ENCODE results near the gene CYB5R2. TPM values are rescaled to one million over a fixed set of nuclear protein-coding genes. Genes with fewer than 3 reads are reported as not detected.

CYB5R2 gene
- total RNA-seq, 2 experiments from 2014 or later: not detected

DNA sequence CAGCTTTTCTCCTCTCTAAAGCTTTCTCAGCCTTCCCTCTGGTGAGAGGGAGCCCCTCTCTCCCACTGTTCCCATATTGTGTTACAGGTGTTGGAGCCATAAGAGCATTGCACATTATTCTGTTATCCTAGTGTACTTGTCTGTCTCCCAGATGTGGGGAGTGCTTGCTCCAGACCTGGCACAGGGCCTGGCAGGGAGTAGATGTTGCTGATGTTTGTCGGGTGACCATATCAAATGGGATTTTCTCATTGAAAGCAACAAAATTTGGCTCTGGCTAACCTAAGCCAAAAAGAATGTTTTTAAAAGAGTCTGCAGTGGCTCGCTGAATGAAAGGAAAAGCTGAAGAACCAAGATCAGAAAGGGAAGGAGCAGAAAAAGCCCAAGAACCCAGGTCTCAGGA lies 41.1 kb downstream of the CYB5R2 start:
- POLR2A ChIA-PET: no interaction called here
- Histone ChIP-seq H3K27me3 (ENCODE audit: control insufficient read depth in 1 of 2, insufficient read depth in 2 of 2, low read length in 2 of 2) (no peaks in the 10 kb centered on the region), H3K36me3 (ENCODE audit: insufficient read depth, low read length) (no peaks in the 10 kb centered on the region), H3K4me3 (ENCODE audit: low read length) (no peak overlapping the region), H3K27ac (ENCODE audit: low read depth in 1 of 2, low read length in 2 of 2) (no peak overlapping the region), H3K9me3 (ENCODE audit: control insufficient read depth in 1 of 2, insufficient read depth in 1 of 2, low read length in 2 of 2) (no peaks in the 10 kb centered on the region), H3K4me1 (ENCODE audit: insufficient read depth, low read length) (no peaks in the 10 kb centered on the region)
- DNase-seq: no peak
- H3K4me3 Mint-ChIP-seq: no peak overlapping the region
- no peak overlapping the region for H3K27ac Mint-ChIP-seq
- H3K27me3 Mint-ChIP-seq: no peaks in the 10 kb centered on the region
- intact Hi-C loops (cut with DNase I, micrococcal nuclease): no loop called here
- ATAC-seq (ENCODE audit: poor library complexity): no peak
- TF ChIP-seq, protein P1, sequence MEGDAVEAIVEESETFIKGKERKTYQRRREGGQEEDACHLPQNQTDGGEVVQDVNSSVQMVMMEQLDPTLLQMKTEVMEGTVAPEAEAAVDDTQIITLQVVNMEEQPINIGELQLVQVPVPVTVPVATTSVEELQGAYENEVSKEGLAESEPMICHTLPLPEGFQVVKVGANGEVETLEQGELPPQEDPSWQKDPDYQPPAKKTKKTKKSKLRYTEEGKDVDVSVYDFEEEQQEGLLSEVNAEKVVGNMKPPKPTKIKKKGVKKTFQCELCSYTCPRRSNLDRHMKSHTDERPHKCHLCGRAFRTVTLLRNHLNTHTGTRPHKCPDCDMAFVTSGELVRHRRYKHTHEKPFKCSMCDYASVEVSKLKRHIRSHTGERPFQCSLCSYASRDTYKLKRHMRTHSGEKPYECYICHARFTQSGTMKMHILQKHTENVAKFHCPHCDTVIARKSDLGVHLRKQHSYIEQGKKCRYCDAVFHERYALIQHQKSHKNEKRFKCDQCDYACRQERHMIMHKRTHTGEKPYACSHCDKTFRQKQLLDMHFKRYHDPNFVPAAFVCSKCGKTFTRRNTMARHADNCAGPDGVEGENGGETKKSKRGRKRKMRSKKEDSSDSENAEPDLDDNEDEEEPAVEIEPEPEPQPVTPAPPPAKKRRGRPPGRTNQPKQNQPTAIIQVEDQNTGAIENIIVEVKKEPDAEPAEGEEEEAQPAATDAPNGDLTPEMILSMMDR (IDR thresholded peaks at IDR 0.05): no peak
- CTCF ChIA-PET: no interaction called here
- H3K4me1 Mint-ChIP-seq (ENCODE audit: low read depth): no peaks in the 10 kb centered on the region
- no peaks in the 10 kb centered on the region for H3K9me3 Mint-ChIP-seq
- peaks cover 96% of the 10 kb centered on the region for H3K36me3 Mint-ChIP-seq (ENCODE audit: low read depth)

DNA sequence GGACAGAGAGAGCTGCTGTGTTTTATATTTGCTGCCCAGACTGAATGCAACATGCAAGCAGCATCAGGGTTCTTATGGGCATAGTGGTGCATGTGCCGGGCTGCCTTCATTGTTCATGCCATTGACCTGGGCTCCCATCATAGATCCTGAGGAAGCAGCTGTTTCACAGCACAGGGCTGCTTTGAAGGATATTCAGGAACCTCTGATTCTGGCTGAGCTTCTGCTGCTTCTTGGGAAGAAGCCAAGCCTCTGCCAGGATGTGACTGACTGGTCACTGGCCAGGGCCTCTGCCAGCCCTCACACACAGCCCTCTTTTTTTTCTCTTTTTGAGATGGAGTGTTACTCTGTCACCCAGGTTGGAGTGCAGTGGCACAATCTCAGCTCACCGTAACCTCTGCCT lies 43.3 kb downstream of the CYB5R2 start:
- Mint-ChIP-seq H3K27me3 (no peaks in the 10 kb centered on the region), H3K27ac (no peak overlapping the region), H3K4me3 (no peak overlapping the region), H3K4me1 (ENCODE audit: low read depth) (no peaks in the 10 kb centered on the region), H3K9me3 (no peaks in the 10 kb centered on the region), H3K36me3 (ENCODE audit: low read depth) (peaks cover 97% of the 10 kb centered on the region)
- ChIA-PET POLR2A (no interaction called here), CTCF (no interaction called here)
- Histone ChIP-seq H3K36me3 (ENCODE audit: insufficient read depth, low read length) (no peaks in the 10 kb centered on the region), H3K4me1 (ENCODE audit: insufficient read depth, low read length) (no peaks in the 10 kb centered on the region), H3K27ac (ENCODE audit: low read depth in 1 of 2, low read length in 2 of 2) (no peak overlapping the region), H3K9me3 (ENCODE audit: control insufficient read depth in 1 of 2, insufficient read depth in 1 of 2, low read length in 2 of 2) (no peaks in the 10 kb centered on the region), H3K27me3 (ENCODE audit: control insufficient read depth in 1 of 2, insufficient read depth in 2 of 2, low read length in 2 of 2) (no peaks in the 10 kb centered on the region), H3K4me3 (ENCODE audit: low read length) (no peak overlapping the region)
- no peak for DNase-seq
- no peak for ATAC-seq (ENCODE audit: poor library complexity)
- TF ChIP-seq, protein P1 (IDR thresholded peaks at IDR 0.05): no peak
- intact Hi-C loops (cut with DNase I, micrococcal nuclease): no loop called here

DNA sequence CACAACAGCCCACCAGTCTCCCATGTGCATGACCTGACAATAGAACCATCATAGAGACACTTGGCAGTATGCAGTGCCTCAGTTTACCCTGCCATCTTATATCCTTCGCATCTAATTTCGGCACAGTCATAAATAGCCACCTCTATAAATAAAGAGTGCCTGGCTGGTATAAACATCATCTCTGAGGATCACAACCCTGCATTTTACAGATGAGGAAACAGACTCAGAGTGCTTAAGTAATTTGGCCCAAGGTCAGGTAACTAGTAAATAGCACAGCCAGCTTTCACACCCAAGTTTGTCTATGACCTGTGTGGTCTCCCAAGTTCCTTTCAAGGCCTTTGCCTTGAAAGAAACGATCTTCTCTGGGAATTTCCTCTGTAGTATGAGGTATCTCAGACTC lies 44.6 kb downstream of the CYB5R2 start:
- DNase-seq: no peak
- Mint-ChIP-seq H3K4me3 (no peak overlapping the region), H3K27ac (no peak overlapping the region), H3K9me3 (no peaks in the 10 kb centered on the region), H3K27me3 (no peaks in the 10 kb centered on the region), H3K4me1 (ENCODE audit: low read depth) (no peaks in the 10 kb centered on the region), H3K36me3 (ENCODE audit: low read depth) (peaks cover 97% of the 10 kb centered on the region)
- H3K9me3 ChIP-seq (ENCODE audit: control insufficient read depth in 1 of 2, insufficient read depth in 1 of 2, low read length in 2 of 2): no peaks in the 10 kb centered on the region
- H3K4me3 ChIP-seq (ENCODE audit: low read length): no peak overlapping the region
- intact Hi-C loops (cut with DNase I, micrococcal nuclease): no loop called here
- no peaks in the 10 kb centered on the region for H3K36me3 ChIP-seq (ENCODE audit: insufficient read depth, low read length)
- POLR2A ChIA-PET: no interaction called here
- CTCF ChIA-PET: no interaction called here
- TF ChIP-seq, protein P1 (IDR thresholded peaks at IDR 0.05): no peak
- ATAC-seq (ENCODE audit: poor library complexity): no peak
- no peaks in the 10 kb centered on the region for H3K27me3 ChIP-seq (ENCODE audit: control insufficient read depth in 1 of 2, insufficient read depth in 2 of 2, low read length in 2 of 2)
- H3K27ac ChIP-seq (ENCODE audit: low read depth in 1 of 2, low read length in 2 of 2): no peak overlapping the region
- no peaks in the 10 kb centered on the region for H3K4me1 ChIP-seq (ENCODE audit: insufficient read depth, low read length)
